ENCODE results near the gene R3HCC1L.

Gene R3HCC1L

GRCh38 chr10:98293550-98294269 is 159.3 kb downstream of the R3HCC1L start:
- intact Hi-C loops (cut with DNase I; ENCODE audit: low total_unique reads) = no loop called here

GRCh38 chr10:98294270-98294627 is 159.8 kb downstream of the R3HCC1L start:
- Histone ChIP-seq H3K27me3 (no peaks in the 10 kb centered on the region), H3K9me3 (no peaks in the 10 kb centered on the region), H3K4me1 (peaks cover 0 to 28% (median 11%) of the 10 kb centered on the region in 4 donors), H3K4me3 (no peak overlapping the region), H3K36me3 (no peaks in the 10 kb centered on the region), H3K27ac (no peak overlapping the region)
- no peak for DNase-seq
- no peak for TF ChIP-seq CTCF (IDR thresholded peaks at IDR 0.05)
- intact Hi-C loops (cut with DNase I; ENCODE audit: low total_unique reads) = no loop called here

More at GRCh38 chr10:98293550-98294269, 159.3 kb downstream of the R3HCC1L start:
- Histone ChIP-seq H3K36me3 (no peaks in the 10 kb centered on the region), H3K9me3 (no peaks in the 10 kb centered on the region), H3K4me3 (no peak overlapping the region), H3K27ac (no peak overlapping the region), H3K4me1 (peaks cover 0 to 28% (median 11%) of the 10 kb centered on the region in 4 donors), H3K27me3 (no peaks in the 10 kb centered on the region)
- DNase-seq = no peak
- TF ChIP-seq CTCF (IDR thresholded peaks at IDR 0.05) = no peak
